ENCODE measurements around the gene GIPC3.
A peak's percentile ranks its signal among the peaks of the same experiment; 100 is the strongest.

GIPC3 gene

DNA sequence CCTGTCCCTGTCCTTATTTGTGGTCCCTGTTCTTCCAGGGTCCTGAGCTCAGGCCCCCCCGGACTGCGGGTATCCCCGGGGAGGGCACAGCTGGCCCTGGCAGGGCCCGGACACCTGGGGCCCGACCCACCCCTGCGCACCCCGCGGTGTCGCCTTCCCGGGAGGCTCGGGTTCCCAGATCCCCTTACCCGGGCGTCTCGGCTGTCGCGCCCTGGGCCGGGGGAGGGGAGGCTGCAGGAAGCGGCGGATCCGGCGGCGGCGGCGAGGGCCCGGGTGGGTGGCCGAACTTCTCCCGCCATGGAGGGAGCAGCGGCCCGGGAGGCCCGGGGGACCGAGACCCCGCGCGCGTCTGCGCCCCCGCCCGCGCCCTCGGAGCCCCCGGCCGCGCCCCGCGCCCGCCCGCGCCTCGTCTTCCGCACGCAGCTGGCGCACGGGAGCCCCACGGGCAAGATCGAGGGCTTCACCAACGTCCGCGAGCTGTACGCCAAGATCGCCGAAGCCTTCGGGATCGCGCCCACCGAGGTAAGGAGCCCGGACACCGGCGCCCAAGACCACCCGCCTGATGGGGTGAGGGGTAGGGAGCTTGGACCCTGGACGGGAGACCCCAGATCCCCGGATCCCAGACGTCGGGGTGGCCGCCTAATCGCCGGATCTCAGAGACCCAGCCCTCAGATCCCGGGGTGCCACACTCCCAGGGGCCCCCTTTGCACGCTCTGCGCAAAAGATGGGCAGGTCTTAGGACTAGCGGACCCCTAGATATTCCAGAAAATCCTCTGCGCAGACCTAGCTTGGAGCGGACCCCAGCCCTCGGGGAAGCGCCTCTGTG, at the start of gene GIPC3:
TSS of gene GIPC3 (plus strand) at position 178 of the 826 bp plus-strand sequence. CDS start at position 298, 120 bp downstream.
- no peak for TF ChIP-seq POLR2A (IDR thresholded peaks at IDR 0.05; ENCODE audit: low read depth, low read length)
- DNase-seq (ENCODE audit: insufficient read length, low spot score) (no peak), FAIRE-seq (no peak)

GRCh38 chr19:3535563-3535965, 49.7 kb upstream of the GIPC3 start:
- TF ChIP-seq POLR2A (IDR thresholded peaks at IDR 0.05; ENCODE audit: low read depth, low read length): no peak
- DNase-seq (ENCODE audit: insufficient read length, low spot score): no peak

GRCh38 chr19:3535981-3536380, 49.3 kb upstream of the GIPC3 start:
- FAIRE-seq (no peak), DNase-seq (ENCODE audit: insufficient read length, low spot score) (no peak)
- no peak for TF ChIP-seq POLR2A (IDR thresholded peaks at IDR 0.05; ENCODE audit: low read depth, low read length)

More at GRCh38 chr19:3535563-3535965, 49.7 kb upstream of the GIPC3 start:
- FAIRE-seq: no peak

- no peak for TF ChIP-seq POLR2A (IDR thresholded peaks at IDR 0.05; ENCODE audit: low read depth, low read length)
- DNase-seq (ENCODE audit: insufficient read length, low spot score): no peak
- no peak for FAIRE-seq
Observed at GRCh38 chr19:3536429-3537100, 48.7 kb upstream of the GIPC3 start.

- no peak for DNase-seq (ENCODE audit: insufficient read length, low spot score)
- no peak for TF ChIP-seq POLR2A (IDR thresholded peaks at IDR 0.05; ENCODE audit: low read depth, low read length)
- no peak for FAIRE-seq
Observed at GRCh38 chr19:3537101-3537437, 48.2 kb upstream of the GIPC3 start.

- DNase-seq (ENCODE audit: insufficient read length, low spot score): no peak
- no peak for TF ChIP-seq POLR2A (IDR thresholded peaks at IDR 0.05; ENCODE audit: low read depth, low read length)
- no peak for FAIRE-seq
Observed at GRCh38 chr19:3537438-3538240, 47.6 kb upstream of the GIPC3 start.

DNA sequence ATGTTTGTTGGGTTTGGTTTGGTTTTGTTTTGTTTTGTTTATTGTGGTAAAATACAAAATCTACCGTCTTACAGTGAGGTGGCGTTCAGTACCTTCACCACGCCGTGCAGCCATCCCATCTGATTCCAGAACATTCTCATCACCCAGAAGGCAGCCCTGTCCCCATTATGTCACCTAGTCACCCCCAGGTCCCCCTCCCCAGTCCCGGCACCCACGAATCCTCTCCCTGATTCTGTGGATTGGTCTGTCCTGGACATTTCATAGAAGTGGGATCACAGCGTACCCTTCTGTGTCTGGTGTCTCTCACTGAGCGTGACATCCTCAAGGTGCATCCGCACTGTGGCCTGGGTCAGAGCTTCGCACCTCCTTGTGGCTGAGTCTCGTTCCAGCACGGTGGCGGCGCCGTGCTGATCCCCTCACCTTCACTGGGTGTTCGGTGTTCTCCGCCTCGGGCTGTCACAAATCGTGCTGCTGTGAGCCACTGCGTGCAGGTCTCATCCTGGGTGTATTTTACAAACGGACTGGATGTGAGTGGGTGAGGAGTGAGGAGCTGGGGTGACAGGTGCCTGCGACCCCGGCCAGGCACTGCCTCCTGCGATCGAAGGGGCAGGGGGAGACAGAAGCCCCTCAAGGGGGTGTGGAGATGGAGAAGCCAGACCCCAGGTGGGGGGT, 46.9 kb upstream of the GIPC3 start:
- TF ChIP-seq POLR2A (IDR thresholded peaks at IDR 0.05; ENCODE audit: low read depth, low read length): no peak
- FAIRE-seq: no peak
- no peak for DNase-seq (ENCODE audit: insufficient read length, low spot score)

GRCh38 chr19:3538965-3539755, 46.1 kb upstream of the GIPC3 start, which contains the start of gene TEKTIP1:
TSS of gene TEKTIP1 (plus strand) at chr19:3539174. CDS start at chr19:3539178, 4 bp downstream.
- DNase-seq (ENCODE audit: insufficient read length, low spot score) (peak; percentile 65), FAIRE-seq (no peak)
- no peak for TF ChIP-seq POLR2A (IDR thresholded peaks at IDR 0.05; ENCODE audit: low read depth, low read length)

- DNase-seq (ENCODE audit: insufficient read length, low spot score): no peak
Observed at GRCh38 chr19:3539756-3540118, 45.5 kb upstream of the GIPC3 start.

GRCh38 chr19:3543150-3544057, 41.9 kb upstream of the GIPC3 start:
- DNase-seq (ENCODE audit: insufficient read length, low spot score) (no peak), FAIRE-seq (no peak)
- TF ChIP-seq POLR2A (IDR thresholded peaks at IDR 0.05; ENCODE audit: low read depth, low read length): no peak

More at GRCh38 chr19:3539756-3540118, 45.5 kb upstream of the GIPC3 start:
- no peak for TF ChIP-seq POLR2A (IDR thresholded peaks at IDR 0.05; ENCODE audit: low read depth, low read length)
- no peak for FAIRE-seq

GRCh38 chr19:3544058-3544376, 41.3 kb upstream of the GIPC3 start:
- FAIRE-seq (no peak), DNase-seq (ENCODE audit: insufficient read length, low spot score) (no peak)
- TF ChIP-seq POLR2A (IDR thresholded peaks at IDR 0.05; ENCODE audit: low read depth, low read length): no peak
